SK-N-DZ (cell line): ENCODE results near the gene ITGA2.
"Not testable (repeated sequence)": the region's sequence is repeated elsewhere in the genome, so short reads cannot be mapped to it uniquely, and the experiment has no call there.

ENCODE experiments used
- DNase-seq: peaks from one replicate; pipeline ENCODE4 v3.0.0-alpha.2; 2015; ENCODE audit warnings: low spot score

Gene ITGA2

GRCh38 chr5:53095931-53096525, 106.9 kb downstream of the ITGA2 start:
- peak; percentile 58 for DNase-seq

- no peak for DNase-seq
Observed at GRCh38 chr5:53099546-53099945, 110.4 kb downstream of the ITGA2 start.

- DNase-seq: no peak
Observed at GRCh38 chr5:53100606-53101005, 111.5 kb downstream of the ITGA2 start.

GRCh38 chr5:53105611-53106300, 116.6 kb downstream of the ITGA2 start:
- DNase-seq: no peak

- DNase-seq: peak; percentile 15
Observed at GRCh38 chr5:53109056-53109442, 119.9 kb downstream of the ITGA2 start.

GRCh38 chr5:53109443-53110127, 120.4 kb downstream of the ITGA2 start, which contains the start of gene MOCS2:
Gene MOCS2, minus strand, starts transcription at chr5:53109757. Its CDS starts 2,583 bp downstream, at chr5:53107174.
- peak; percentile 89 for DNase-seq

GRCh38 chr5:53110156-53110555, 121.0 kb downstream of the ITGA2 start:
- no peak for DNase-seq

GRCh38 chr5:53111139-53111538, 122.0 kb downstream of the ITGA2 start:
- DNase-seq: no peak

GRCh38 chr5:53112307-53112706, 123.2 kb downstream of the ITGA2 start:
- not testable (repeated sequence) for DNase-seq

GRCh38 chr5:53112909-53113308, 123.8 kb downstream of the ITGA2 start:
- no peak for DNase-seq

- DNase-seq: no peak
Observed at GRCh38 chr5:53113947-53114346, 124.8 kb downstream of the ITGA2 start.

GRCh38 chr5:53114988-53115387, 125.8 kb downstream of the ITGA2 start:
- no peak for DNase-seq

GRCh38 chr5:53116597-53116996, 127.4 kb downstream of the ITGA2 start:
- no peak for DNase-seq

- DNase-seq: no peak
Observed at GRCh38 chr5:53118879-53119278, 129.7 kb downstream of the ITGA2 start.

GRCh38 chr5:53120165-53120564, 131.0 kb downstream of the ITGA2 start:
- no peak for DNase-seq

- DNase-seq: no peak
Observed at GRCh38 chr5:53123702-53124101, 134.6 kb downstream of the ITGA2 start.

GRCh38 chr5:53126521-53126920, 137.4 kb downstream of the ITGA2 start:
- DNase-seq: no peak

GRCh38 chr5:53127107-53127506, 138.0 kb downstream of the ITGA2 start:
- DNase-seq: no peak

- DNase-seq: no peak
Observed at GRCh38 chr5:53128481-53128880, 139.3 kb downstream of the ITGA2 start.

GRCh38 chr5:53130266-53130665, 141.1 kb downstream of the ITGA2 start:
- DNase-seq: no peak

GRCh38 chr5:53133020-53133419, 143.9 kb downstream of the ITGA2 start:
- DNase-seq: no peak
